A549 (cell line): ENCODE data around the gene IL1B. TPM values are rescaled to one million over a fixed set of nuclear protein-coding genes. Genes with fewer than 3 reads are reported as not detected.
"Not testable (repeated sequence)": the region's sequence is repeated elsewhere in the genome, so short reads cannot be mapped to it uniquely, and the experiment has no call there.

Experiments
- ATAC-seq, 2 experiments: fragments of 200-7000 bp in 1 of 2; fragments of >200 bp in 1 of 2; cut with Nextera tagmentation in 1 of 2; cut with Tn5 transposase in 1 of 2; 3 replicates each; pipeline versions ENCODE4 v1.8.0 to v1.9.1; 2018 to 2020; ENCODE audit warnings: mild to moderate bottlenecking in 1 of 2, moderate library complexity in 1 of 2
- CTCF ChIA-PET: fragments of 300-600 bp; sonication (Branson Sonifier 250); formaldehyde crosslinking; extraction: SDS; loops from one replicate; lab custom pipeline; 2021; ENCODE audit warnings: antibody characterized with exemption, inconsistent platforms; lab: Yijun Ruan, JAX
- POLR2A ChIA-PET: fragments of 350-600 bp; formaldehyde crosslinking; extraction: SDS; loops from one replicate; lab custom pipeline; 2021; ENCODE audit warnings: antibody characterized with exemption, inconsistent platforms; lab: Yijun Ruan, JAX
- DNase-seq, 2 experiments: peaks; one replicate each; pipeline versions ENCODE4 v3.0.0 to v3.0.0-alpha.2; 2011 to 2016; ENCODE audit warnings: low read depth in 1 of 2, low spot score in 1 of 2
- FAIRE-seq: peaks from 2 replicates; lab custom pipeline; 2011; peaks lifted over from hg19 to GRCh38; lab: Jason Lieb, UNC
- H3K27ac ChIP-seq, 2 experiments: fragments of >200 bp; sonication (Bioruptor Twin); formaldehyde crosslinking; 3 replicates each; pipeline ENCODE4 v1.5.1; 2016 to 2017
- H3K4me1 ChIP-seq: fragments of >200 bp; sonication (Bioruptor Twin); formaldehyde crosslinking; 3 replicates; pipeline ENCODE4 v1.6.1; 2016
- H3K4me2 ChIP-seq: fragments of >200 bp; sonication (Bioruptor Twin); formaldehyde crosslinking; 3 replicates; pipeline ENCODE4 v1.6.1; 2016
- H3K4me3 ChIP-seq: fragments of >200 bp; sonication (Bioruptor Twin); formaldehyde crosslinking; 3 replicates; pipeline ENCODE4 v1.5.1; 2016
- H3K9me3 ChIP-seq: fragments of >200 bp; sonication (Bioruptor Twin); formaldehyde crosslinking; 3 replicates; pipeline ENCODE4 v1.6.1; 2016
- CEBPB ChIP-seq, 2 experiments: fragments of >200 bp in 1 of 2; sonication (Bioruptor Twin) in 1 of 2; formaldehyde crosslinking in 1 of 2; IDR thresholded peaks; 2 replicates each; pipeline ENCODE4 v1.6.1; 2012 to 2016
- CTCF ChIP-seq: fragments of >200 bp; sonication (Bioruptor Twin); formaldehyde crosslinking; IDR thresholded peaks from 3 replicates; pipeline ENCODE4 v1.5.1; 2016
- E2F6 ChIP-seq: IDR thresholded peaks from 2 replicates; pipeline ENCODE4 v1.6.1; 2012; ENCODE audit warnings: low read depth, borderline replicate concordance
- FOSL2 ChIP-seq, 2 experiments: fragments of 450-650 bp in 1 of 2; fragments of >200 bp in 1 of 2; sonication (Bioruptor Twin) in 1 of 2; formaldehyde crosslinking; IDR thresholded peaks; 2 replicates each; pipeline versions ENCODE4 v1.5.0 to v1.6.1; 2016 to 2020; ENCODE audit warnings: mild to moderate bottlenecking in 1 of 2, moderate library complexity in 1 of 2
- HES2 ChIP-seq: fragments of >200 bp; sonication (Bioruptor Twin); formaldehyde crosslinking; IDR thresholded peaks from 2 replicates; pipeline ENCODE4 v1.6.1; 2016
- MAFK ChIP-seq: fragments of 450-650 bp; IDR thresholded peaks from 2 replicates; pipeline ENCODE4 v1.6.1; 2014; ENCODE audit not compliant: partially characterized antibody
- PHF8 ChIP-seq: fragments of 200-600 bp; sonication (generic); IDR thresholded peaks from 2 replicates; pipeline ENCODE4 v1.6.1; 2016; ENCODE audit warnings: low read depth, mild to moderate bottlenecking, antibody characterized with exemption, moderate library complexity, borderline replicate concordance
- WGBS: methylation state at CpG from one replicate; pipeline ENCODE4 v1.1.6; 2017; ENCODE audit errors: missing lambda C conversion rate; 5-methylcytosine and 5-hydroxymethylcytosine counted together
- polyA plus RNA-seq, 4 experiments: library from polyadenylated mRNA; depleted of rRNA in 3 of 4; stranded (reverse); fragments of >200 nt; fragmentation: RNase III in 1 of 4; extraction: RNeasy Plus Mini Kit Qiagen cat#74134 plus additional on column Dnase treatment in 1 of 4; gene quantifications; 2 replicates in 3 of 4; 3 replicates in 1 of 4; pipeline ENCODE4 v1.2.3, GENCODE V29; 2011 to 2017

IL1B gene
- polyA plus RNA-seq, 2 of the 4 experiments (the other 2 are of a cell fraction): 0.54 to 0.70 TPM

- DNase-seq (peak in 1 of 2 experiments; percentile 20), ATAC-seq (no peak), FAIRE-seq (no peak)
- ChIA-PET CTCF (interaction anchor here (1.5 to 3.5 kb wide), 2 partner anchors 85 to 107 kb away, joined by 5 to 11 read pairs; no protein-coding TSS in a partner anchor), POLR2A (no interaction called here)
- no peaks in the 10 kb centered on the region for H3K9me3 ChIP-seq
- no peak for TF ChIP-seq HES2
- no peak overlapping the region for H3K4me3 ChIP-seq
- peaks cover 15% of the 10 kb centered on the region for H3K4me1 ChIP-seq
- H3K27ac ChIP-seq: peak overlapping the region in 1 of 2 experiments; percentile 48; a peak in 2 of 6 replicates
- H3K4me2 ChIP-seq: peak overlapping the region; percentile 39; the same call in 2 of the 3 replicates
- 22% methylated on average over 1 of the region's 1 CpG for WGBS
Measured at GRCh38 chr2:112834396-112835037, 2.1 kb downstream of the IL1B start.

GRCh38 chr2:112833976-112834375 is 2.6 kb downstream of the IL1B start:
- TF ChIP-seq MAFK (peak; percentile 47), CTCF (no peak)
- ATAC-seq (no peak), FAIRE-seq (no peak), DNase-seq (no peak)
- peak overlapping the region in 1 of 2 experiments; percentile 48; a peak in 2 of 6 replicates for H3K27ac ChIP-seq
- ChIA-PET CTCF (interaction anchor here (1.5 to 3.5 kb wide), 2 partner anchors 84 to 108 kb away, joined by 5 to 11 read pairs; no protein-coding TSS in a partner anchor), POLR2A (no interaction called here)
- peaks cover 15% of the 10 kb centered on the region for H3K4me1 ChIP-seq
- no peaks in the 10 kb centered on the region for H3K9me3 ChIP-seq
- H3K4me2 ChIP-seq: peak overlapping the region; percentile 39; the same call in 2 of the 3 replicates
- H3K4me3 ChIP-seq: no peak overlapping the region

- POLR2A ChIA-PET, H3K9me3 ChIP-seq, H3K27ac ChIP-seq, H3K4me3 ChIP-seq, ATAC-seq, FAIRE-seq, DNase-seq, H3K4me2 ChIP-seq: not testable (repeated sequence)
- CTCF ChIA-PET: interaction anchor here (1.5 to 3.5 kb wide), 2 partner anchors 84 to 108 kb away, joined by 5 to 11 read pairs; no protein-coding TSS in a partner anchor
- peaks cover 15% of the 10 kb centered on the region for H3K4me1 ChIP-seq
- WGBS: 90% methylated on average over 5 of the region's 5 CpGs
Measured at GRCh38 chr2:112833639-112833931, 3.0 kb downstream of the IL1B start.

GRCh38 chr2:112832841-112833638 is 3.5 kb downstream of the IL1B start:
- ChIA-PET CTCF (interaction anchor here (0.5 to 3.5 kb wide), 4 partner anchors 8 to 108 kb away, joined by 3 to 11 read pairs (median 4); no protein-coding TSS in a partner anchor), POLR2A (no interaction called here)
- TF ChIP-seq PHF8 (no peak), FOSL2 (IDR thresholded peaks at IDR 0.05) (no peak), FOSL2 (CRISPR knock-in tag; IDR thresholded peaks at IDR 0.05) (no peak), E2F6 (no peak), CEBPB (IDR thresholded peaks at IDR 0.05) (no peak)
- 94% methylated on average over 14 of the region's 14 CpGs for WGBS
- Histone ChIP-seq H3K27ac (no peak overlapping the region), H3K4me3 (no peak overlapping the region), H3K9me3 (no peaks in the 10 kb centered on the region), H3K4me1 (peaks cover 15% of the 10 kb centered on the region), H3K4me2 (no peak overlapping the region)
- ATAC-seq: no peak
- no peak for FAIRE-seq
- no peak for DNase-seq
